Gastrocnemius medialis (tissue), 4 donors: ENCODE measurements around the gene KRTAP2-4.
"Not testable (repeated sequence)": the region's sequence is repeated elsewhere in the genome, so short reads cannot be mapped to it uniquely, and the experiment has no call there.

Experiments
- CTCF ChIP-seq, 5 experiments: fragments of 450-650 bp in 3 of 5; fragments of 200-600 bp in 2 of 5; sonication (generic) in 2 of 5; IDR thresholded peaks in 4 of 5; conservative IDR thresholded peaks in 1 of 5; 1 replicate in 4 of 5; 2 replicates in 1 of 5; pipeline ENCODE4 v1.5.1; 2016 to 2019; ENCODE audit warnings: antibody characterized with exemption in 5 of 5, mild to moderate bottlenecking in 3 of 5, moderate library complexity in 3 of 5
- POLR2A ChIP-seq, 2 donors: fragments of 450-650 bp; IDR thresholded peaks; one replicate each; pipeline ENCODE4 v1.6.1; 2017; ENCODE audit warnings: antibody characterized with exemption in 2 of 2, mild to moderate bottlenecking in 2 of 2, moderate library complexity in 2 of 2

- TF ChIP-seq CTCF (IDR thresholded peaks at IDR 0.05 in 4 of 5, conservative IDR thresholded peaks at IDR 0.05 in 1 of 5); POLR2A (IDR thresholded peaks at IDR 0.05): not testable (repeated sequence)
Observed at GRCh38 chr17:41108728-41109386, 43.2 kb upstream of the KRTAP2-4 start.
